ENCODE data around the gene PTPDC1.

- TF ChIP-seq EZH2phosphoT487 (IDR thresholded peaks at IDR 0.05; ENCODE audit: low read depth) (no peak), CTCF (IDR thresholded peaks at IDR 0.05; ENCODE audit: low read depth, low read length) (no peak)
Observed at GRCh38 chr9:94061864-94062263, 22.4 kb upstream of the PTPDC1 start.

All from OCI-LY3 (cell line).